ENCODE results near the gene ZFPL1. TPM values are rescaled to one million over a fixed set of nuclear protein-coding genes. Genes with fewer than 3 reads are reported as not detected.
A peak's percentile ranks its signal among the peaks of the same experiment; 100 is the strongest.

Gene ZFPL1
- total and polyA plus RNA-seq, 9 of the 15 experiments (the other 6 are each of a cell fraction or from before 2014, with no cell fraction given), result 3.7 to 37.5 (median 22.7) TPM

DNA sequence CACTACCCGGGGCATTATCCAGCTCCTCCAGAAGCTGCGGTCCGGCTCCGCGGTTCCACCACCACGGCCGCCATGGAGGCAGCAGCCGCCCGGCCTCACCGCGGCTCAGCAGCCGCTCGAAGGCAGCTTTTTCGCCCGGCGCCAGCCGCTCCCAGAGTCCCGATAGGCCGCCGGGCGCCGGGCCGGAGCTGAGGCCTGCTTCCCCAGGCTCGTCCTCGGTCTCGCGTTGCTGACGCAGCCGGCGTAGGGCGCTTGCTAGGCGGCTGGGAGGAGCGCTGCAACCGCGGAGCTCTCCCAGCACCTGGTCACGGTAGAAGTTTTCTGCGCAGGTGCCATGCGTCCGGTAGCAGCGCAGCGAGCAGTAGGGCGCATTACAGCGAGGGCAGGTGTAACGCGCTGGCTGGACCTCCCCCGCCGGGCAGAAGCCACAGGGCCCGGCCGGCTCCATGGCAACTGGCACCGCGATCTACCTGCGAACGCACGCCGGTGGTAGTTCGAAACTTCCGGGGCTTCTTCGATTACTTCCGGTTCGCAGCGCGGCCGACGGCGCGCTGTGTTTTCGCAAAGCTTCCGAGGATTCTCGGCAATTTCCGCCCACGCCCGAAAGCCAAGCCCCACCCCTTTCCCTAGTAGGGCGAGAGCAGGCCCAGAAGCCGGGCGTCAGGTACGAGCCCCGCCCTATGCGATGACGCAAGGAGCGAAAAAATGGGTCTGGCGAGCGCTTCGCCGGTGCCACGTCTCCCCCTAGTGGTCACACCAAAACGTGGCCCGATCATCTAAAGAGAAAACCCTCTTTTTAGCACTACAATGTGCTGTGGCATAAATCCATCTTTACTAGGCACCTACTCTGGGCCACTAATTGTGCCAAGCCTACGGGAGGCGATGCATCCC lies 33.4 kb downstream of the ZFPL1 start, which contains the start of gene ZNHIT2 (continued):
- 0 out of 2 replicates have a peak, but pooled peaks have one; percentile 57 for TF ChIP-seq ZNF124 (CRISPR knock-in tag; IDR thresholded peaks at IDR 0.05)
- TF ChIP-seq ZBTB17 (CRISPR knock-in tag; IDR thresholded peaks at IDR 0.05), result peak; percentile 51
- TF ChIP-seq NRF1 (conservative IDR thresholded peaks at IDR 0.05 in 1 of 2, IDR thresholded peaks at IDR 0.05 in 1 of 2), result peak; percentile 78 to 80
- TF ChIP-seq RBM15 (IDR thresholded peaks at IDR 0.05; ENCODE audit: insufficient read depth, low read length), result 0 out of 2 replicates have a peak, but pooled peaks have one; percentile 70
- TF ChIP-seq MAFK (IDR thresholded peaks at IDR 0.05; ENCODE audit: low read length), result no peak
- no peak for TF ChIP-seq PYGO2 (tag; IDR thresholded peaks at IDR 0.05)
- TF ChIP-seq CREM (IDR thresholded peaks at IDR 0.05; ENCODE audit: low read depth), result peak; percentile 96
- TF ChIP-seq MED1 (CRISPR knock-in tag; IDR thresholded peaks at IDR 0.05; ENCODE audit: borderline replicate concordance), result no peak
- peak; percentile 99 for TF ChIP-seq NR2C1 (IDR thresholded peaks at IDR 0.05)
- TF ChIP-seq NR2C1 (tag; IDR thresholded peaks at IDR 0.05), result peak; percentile 99
- no peak for TF ChIP-seq PTTG1 (tag; IDR thresholded peaks at IDR 0.05; ENCODE audit: low read depth)
- no peak for TF ChIP-seq ZKSCAN3 (CRISPR knock-in tag; IDR thresholded peaks at IDR 0.05)
- peak; percentile 94 for TF ChIP-seq SIN3B (IDR thresholded peaks at IDR 0.05; ENCODE audit: low read depth)
- TF ChIP-seq TAF7 (tag; IDR thresholded peaks at IDR 0.05), result no peak
- 0 out of 2 replicates have a peak, but pooled peaks have one; percentile 26 for TF ChIP-seq ARID1B (IDR thresholded peaks at IDR 0.05)
- peak; percentile 66 to 89 for TF ChIP-seq MAZ (CRISPR knock-in tag; conservative IDR thresholded peaks at IDR 0.05 in 1 of 2, IDR thresholded peaks at IDR 0.05 in 1 of 2)
- TF ChIP-seq, protein P1, sequence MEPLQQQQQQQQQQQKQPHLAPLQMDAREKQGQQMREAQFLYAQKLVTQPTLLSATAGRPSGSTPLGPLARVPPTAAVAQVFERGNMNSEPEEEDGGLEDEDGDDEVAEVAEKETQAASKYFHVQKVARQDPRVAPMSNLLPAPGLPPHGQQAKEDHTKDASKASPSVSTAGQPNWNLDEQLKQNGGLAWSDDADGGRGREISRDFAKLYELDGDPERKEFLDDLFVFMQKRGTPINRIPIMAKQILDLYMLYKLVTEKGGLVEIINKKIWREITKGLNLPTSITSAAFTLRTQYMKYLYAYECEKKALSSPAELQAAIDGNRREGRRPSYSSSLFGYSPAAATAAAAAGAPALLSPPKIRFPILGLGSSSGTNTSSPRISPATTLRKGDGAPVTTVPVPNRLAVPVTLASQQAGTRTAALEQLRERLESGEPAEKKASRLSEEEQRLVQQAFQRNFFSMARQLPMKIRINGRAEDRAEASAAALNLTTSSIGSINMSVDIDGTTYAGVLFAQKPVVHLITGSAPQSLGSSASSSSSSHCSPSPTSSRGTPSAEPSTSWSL (CRISPR knock-in tag; IDR thresholded peaks at IDR 0.05; ENCODE audit: borderline replicate concordance), result peak; percentile 57; the same call in 1 of the 2 replicates
- peak; percentile 99 for TF ChIP-seq CHD1 (IDR thresholded peaks at IDR 0.05; ENCODE audit: low read length)
- peak; percentile 48; the same call in 1 of the 2 replicates for TF ChIP-seq ZBED1 (IDR thresholded peaks at IDR 0.05)
- TF ChIP-seq RBM17 (IDR thresholded peaks at IDR 0.05; ENCODE audit: borderline replicate concordance, low read depth, low read length), result no peak
- TF ChIP-seq NR2C2 (CRISPR knock-in tag; IDR thresholded peaks at IDR 0.05), result peak; percentile 99
- peak; percentile 100 for TF ChIP-seq NR2C2 (tag; IDR thresholded peaks at IDR 0.05)
- TF ChIP-seq, protein P2, sequence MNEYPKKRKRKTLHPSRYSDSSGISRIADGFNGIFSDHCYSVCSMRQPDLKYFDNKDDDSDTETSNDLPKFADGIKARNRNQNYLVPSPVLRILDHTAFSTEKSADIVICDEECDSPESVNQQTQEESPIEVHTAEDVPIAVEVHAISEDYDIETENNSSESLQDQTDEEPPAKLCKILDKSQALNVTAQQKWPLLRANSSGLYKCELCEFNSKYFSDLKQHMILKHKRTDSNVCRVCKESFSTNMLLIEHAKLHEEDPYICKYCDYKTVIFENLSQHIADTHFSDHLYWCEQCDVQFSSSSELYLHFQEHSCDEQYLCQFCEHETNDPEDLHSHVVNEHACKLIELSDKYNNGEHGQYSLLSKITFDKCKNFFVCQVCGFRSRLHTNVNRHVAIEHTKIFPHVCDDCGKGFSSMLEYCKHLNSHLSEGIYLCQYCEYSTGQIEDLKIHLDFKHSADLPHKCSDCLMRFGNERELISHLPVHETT (CRISPR knock-in tag; conservative IDR thresholded peaks at IDR 0.05 in 1 of 2, IDR thresholded peaks at IDR 0.05 in 1 of 2), result peak; percentile 77 to 90; a peak in 2 of 4 replicates
- TF ChIP-seq STAT5B (CRISPR knock-in tag; IDR thresholded peaks at IDR 0.05), result no peak
- TF ChIP-seq CBX8 (IDR thresholded peaks at IDR 0.05; ENCODE audit: borderline replicate concordance, extremely low read depth, low read depth, low read length, poor library complexity, severe bottlenecking), result no peak

All from K562 (cell line).